Stimulated activated CD4-positive, alpha-beta T cell treated with anti-CD3 and anti-CD28 coated beads, Interleukin-4, amount 100 ng/mL, for 48 hours (primary cell): ENCODE results near the gene TENM3.
"Not testable (repeated sequence)": the region's sequence is repeated elsewhere in the genome, so short reads cannot be mapped to it uniquely, and the experiment has no call there.

ENCODE experiments used
- DNase-seq, 2 donors: peaks; one replicate each; pipeline ENCODE4 v3.0.0-alpha.2; 2020; ENCODE audit warnings: low read depth in 2 of 2

TENM3 gene

DNA sequence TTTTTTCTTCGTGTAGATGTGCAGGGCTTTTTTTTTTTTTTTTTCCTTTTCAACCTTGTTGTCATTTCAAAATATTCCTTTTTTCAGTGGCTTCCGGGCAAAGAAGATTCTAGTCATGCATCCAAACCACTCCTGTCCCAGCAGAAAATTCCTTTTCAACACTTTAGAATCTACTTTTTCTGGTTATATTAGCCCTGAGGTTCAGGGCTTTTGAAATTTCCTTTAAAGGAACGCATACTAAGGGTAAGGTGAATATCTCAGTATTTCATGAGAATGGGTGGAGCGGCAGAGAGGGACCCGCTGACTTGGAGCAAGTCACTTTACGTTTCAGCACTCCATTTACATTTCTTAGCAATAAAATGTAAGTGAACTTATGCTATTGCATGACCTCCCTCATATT is 15.6 kb upstream of the TENM3 start:
- DNase-seq: no peak

DNA sequence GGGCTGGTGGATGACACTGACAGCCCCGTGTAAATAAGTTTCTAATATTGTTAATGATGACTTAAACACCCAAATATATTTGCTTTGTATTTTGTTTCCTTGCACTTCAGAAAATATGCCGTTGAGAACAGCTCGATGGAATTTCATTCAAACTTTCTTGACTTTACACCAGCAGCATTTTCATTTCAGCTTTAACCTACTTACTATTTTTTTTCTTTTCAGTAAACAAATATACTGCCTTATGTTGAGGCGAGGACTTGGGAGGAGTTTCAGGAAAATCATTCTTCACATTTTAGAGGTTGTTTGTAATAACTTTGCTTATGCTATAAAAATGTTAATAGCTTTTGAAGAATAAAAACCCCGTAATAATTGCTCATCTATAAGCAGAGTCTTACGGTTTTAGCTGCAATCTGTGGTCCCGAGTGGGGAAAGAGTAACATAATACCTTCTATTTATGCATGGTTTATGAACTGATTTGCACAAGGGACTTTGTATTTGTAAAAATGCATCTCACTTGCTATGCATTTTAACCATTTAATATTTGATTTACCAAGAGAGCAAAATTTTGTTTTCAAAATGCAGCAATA is 14.1 kb upstream of the TENM3 start:
- DNase-seq: no peak

DNA sequence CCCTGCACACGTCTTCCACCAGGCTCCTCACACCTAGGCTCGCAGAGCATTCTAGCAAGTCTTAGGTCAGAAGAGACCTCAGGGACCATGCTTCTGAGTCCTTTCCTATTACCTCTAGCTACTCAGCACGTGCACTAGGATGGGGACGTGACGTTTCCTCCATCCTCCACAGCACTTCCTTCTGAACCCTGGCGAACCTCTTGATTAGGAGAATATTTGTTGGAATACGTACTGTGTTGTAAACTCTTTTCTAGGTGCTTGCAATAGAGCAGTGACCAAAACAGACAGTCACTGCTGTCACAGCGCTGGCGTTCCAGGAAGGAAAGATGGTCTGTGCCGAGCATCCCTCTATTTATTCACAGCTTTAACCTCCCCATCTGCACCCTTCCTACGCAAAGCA is 12.9 kb upstream of the TENM3 start:
- no peak for DNase-seq

DNA sequence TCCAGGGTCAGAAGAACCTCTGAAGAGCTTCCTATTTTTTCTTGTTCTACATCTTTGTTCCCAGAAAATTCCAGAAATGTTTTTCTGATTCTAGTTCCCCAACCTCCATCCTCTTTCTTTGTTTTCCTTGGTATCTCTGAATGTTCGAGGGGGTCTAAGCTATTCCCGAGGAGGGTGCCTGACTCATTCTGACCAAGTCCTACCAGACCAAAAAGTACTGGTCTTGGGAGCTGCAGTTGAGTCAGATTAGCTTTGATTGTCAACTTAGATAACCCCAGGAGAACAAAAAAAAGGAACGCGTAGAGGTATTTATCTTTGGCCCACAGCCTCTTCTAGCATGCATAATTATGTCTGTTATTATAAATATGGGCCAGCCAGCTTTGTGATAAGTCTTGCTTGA is 12.1 kb upstream of the TENM3 start:
- DNase-seq: no peak

DNA sequence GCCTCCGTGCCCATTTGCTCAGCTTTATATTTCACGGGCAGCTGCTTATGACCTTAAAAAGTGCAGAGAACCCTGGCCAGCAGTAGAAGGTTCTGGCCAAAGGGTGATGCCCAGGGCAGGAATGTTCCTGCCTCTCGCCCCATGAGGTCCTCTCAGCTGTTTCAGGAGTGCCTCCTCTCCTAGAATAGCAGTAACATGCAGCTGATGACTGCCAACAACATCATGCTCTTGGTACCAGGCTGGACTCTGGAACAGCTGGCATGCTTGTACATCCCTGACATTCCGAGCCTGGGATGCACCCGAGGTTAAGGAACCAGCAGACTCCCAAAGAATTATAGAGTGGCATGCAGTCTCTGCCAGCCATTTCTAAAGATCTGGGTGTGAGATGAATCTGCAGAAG is 11.7 kb upstream of the TENM3 start:
- DNase-seq: no peak

DNA sequence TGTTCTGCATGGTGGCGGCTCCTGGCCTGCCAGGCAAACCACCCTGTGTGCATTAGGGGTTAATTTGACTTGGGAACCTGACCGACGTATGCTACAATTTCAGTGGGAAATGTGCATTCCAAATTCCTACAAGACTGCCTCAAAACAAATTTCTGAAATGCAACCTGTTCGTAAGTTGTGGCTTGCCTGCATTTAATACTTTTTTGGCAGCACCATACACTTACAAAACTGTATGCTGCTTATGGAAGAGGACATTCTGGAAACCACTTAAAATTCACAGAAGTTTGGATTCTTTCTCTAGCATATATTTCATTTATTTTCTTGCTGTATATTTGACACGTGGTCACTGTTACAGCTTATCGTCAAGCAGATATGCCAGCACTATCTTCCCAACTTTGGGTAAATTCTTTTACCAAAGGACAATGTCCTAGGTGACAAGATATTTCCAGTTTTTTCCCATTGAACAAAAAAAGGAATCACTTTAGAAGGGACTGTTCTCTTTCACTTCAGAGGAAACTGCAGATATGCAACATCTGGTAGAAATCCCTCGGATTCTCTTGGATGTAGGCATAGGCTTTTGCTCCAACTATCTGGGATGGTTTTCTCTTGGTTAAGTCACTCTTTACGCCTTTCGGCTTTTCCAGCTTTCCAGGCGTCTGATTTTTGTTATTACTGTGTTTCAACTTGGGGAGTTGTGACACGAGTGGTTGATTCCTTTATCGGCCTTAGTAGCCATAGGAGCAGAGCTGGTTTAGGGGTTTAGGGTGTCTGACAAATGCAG is 9.7 kb upstream of the TENM3 start:
- no peak for DNase-seq

DNA sequence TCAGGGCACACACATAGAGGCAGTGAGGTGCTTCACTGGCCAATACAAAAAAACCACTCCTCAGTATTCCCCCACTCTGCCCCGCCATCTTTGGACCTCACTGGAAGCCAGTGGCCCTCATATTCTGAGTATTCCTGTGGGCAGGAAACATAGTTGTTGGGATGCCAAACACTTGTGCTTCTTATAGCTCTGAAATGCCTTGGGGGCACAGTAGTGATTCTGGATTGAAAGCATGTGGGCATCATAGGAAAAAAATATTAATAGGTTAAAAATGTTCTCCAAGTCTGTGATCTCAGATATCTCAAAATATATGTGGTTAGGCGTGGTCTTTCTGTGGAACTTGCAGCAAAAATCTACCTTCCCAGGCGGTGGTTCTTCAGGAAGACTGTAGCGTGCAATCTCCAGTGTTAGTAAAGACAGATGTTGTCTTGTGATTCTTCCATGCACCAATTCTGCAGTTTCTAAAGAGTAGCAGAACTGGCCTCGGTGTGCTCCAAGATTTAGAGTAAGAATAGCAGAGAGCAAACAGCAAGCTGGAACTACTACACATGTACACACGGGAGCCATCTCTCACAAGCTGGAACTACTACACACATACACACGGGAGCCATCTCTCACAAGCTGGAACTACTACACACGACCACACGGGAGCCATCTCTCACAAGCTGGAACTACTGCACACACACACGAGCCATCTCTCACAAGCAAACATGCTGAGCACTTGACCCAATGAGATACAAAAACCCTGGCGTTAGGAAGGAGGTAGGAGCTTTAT is 8.0 kb upstream of the TENM3 start:
- no peak for DNase-seq

DNA sequence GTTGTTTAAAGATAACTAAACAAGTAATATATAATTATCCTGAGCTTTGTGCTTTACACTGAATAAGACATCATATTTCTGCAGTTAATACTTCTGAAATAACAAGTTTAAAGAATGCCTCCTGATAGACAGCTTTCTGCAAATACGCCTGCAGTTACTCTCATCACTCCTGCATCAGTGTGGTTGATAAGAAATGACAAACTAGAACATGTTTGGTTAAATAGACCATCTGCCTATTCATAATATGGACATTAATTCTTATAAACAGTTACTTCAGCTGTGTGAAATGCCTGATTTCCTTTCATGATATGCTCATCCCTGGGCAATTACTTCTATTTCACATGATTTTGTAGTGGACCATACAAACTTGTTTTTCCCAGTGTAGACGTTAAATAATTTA is 7.0 kb upstream of the TENM3 start:
- no peak for DNase-seq

DNA sequence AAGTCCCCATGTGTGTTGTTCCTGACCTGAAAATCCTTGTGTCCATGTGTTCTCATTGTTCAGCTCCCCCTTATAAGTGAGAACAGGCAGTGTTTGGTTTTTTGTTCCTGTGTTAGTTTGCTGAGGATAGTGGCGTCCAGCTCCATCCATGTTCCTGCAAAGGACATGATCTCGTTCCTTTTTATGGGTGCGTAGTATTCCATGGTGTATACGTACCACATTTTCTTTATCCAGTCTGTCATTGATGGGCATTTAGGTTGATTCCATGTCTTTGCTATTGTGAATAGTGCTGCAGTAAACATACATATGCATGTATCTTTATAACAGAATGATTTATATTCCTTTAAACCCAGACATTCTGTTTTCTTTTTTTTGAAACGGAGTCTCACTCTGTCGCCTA is 6.2 kb upstream of the TENM3 start:
- DNase-seq: not testable (repeated sequence)

DNA sequence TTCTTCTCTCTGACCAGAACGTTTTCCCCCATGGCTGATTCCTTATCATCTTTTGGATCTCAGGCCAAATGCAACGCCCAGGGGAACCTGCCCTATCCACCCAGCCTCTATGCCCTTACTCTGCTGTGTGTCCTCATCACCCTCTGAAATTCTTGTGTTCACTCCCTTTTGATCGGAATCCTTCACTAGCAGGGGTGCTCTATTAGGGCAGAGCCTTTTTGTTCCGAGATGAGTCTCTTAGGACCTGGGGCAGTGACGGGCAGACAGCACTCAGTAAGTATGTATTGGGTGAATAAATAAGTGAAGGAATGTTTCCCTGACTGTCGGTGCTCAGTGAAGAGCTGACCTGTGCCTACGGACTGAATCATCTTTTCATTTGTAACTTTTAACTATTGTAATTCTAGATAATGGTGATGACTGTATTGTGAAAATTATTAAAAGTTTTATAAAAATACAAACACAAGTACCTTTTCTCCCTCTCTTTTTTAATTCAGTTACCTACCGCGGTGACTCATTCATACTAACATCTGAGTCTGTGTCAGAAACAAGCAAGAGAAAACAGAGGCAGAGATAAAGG is 4.8 kb upstream of the TENM3 start:
- no peak for DNase-seq

DNA sequence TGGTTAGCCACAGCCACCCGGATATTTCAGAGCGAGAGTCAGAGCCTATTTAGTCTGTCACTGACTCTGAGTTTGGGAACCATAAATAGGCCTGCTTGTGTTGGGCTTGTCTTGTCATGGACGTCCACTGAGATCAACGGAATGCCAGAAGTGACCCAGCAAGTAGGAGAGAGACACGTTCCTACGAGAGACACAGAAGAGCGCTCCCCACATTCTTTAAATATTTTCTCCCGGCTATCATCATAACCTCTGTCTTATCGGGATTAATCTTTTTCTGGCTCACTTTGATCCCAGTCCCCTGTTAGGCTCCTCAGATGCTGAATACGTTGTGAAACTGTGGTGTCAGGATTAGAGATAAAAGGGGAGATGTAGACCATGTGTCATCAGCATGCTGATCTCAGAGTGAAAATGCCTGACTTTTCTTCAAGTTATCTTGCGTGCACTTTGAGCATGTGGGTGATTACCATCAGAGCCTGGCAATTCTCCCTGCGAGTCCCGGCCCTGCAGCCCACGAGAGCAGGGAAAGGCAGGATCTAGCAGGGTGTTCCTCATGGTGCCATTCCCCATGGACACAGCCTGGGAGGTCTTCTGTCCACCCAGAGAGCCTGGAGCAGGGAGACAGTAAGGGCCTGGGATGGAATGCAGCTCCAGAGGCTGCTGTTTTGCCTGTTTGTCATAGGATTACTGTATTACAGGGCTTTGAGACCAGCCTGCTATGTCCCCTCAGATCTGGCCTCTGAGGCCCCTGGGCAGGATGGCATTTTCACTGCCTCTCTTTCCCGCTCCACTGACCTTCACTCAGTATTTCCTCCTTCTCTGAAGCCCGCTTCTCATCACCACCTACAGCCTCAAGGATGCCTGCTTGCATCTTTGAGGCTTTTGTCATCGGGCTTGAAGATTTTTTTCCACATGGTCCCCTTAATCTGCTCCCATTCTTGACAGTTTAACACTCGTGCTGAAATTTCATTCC is 2.8 kb upstream of the TENM3 start:
- no peak for DNase-seq

DNA sequence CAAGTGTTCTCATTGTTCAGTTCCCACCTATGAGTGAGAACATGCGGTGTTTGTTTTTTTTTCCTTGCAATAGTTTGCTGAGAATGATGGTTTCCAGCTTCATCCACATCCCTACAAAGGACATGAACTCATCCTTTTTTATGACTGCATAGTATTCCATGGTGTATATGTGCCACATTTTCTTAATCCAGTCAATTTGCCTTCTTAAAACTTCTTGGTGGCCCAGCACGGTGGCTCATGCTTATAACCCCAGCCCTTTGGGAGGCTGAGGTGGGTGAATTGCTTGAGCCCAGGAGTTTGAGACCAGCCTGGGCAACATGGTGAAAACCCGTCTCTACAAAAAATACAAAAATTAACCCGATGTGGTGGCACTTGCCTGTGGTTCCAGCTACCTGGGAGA is 942 bp upstream of the TENM3 start:
- DNase-seq: not testable (repeated sequence)

DNA sequence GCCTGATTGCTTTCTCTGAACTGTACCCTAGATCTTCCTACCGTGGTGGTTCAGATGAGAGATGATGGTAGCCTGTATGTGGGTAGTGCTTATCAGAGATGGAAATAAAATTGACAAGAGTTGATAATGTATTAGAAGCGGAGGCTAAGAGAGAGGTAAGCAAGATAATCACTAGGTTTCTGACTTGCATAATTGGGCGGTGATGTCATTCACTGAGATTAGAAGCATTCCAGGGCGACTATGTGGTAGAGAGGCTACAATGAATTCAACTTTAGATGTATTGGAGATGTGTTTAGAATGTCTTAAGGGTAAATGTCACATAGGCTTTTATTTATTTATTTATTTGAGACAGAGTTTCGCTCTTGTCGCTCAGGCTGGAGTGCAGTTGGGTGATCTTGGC is 415 bp upstream of the TENM3 start:
- no peak for DNase-seq

DNA sequence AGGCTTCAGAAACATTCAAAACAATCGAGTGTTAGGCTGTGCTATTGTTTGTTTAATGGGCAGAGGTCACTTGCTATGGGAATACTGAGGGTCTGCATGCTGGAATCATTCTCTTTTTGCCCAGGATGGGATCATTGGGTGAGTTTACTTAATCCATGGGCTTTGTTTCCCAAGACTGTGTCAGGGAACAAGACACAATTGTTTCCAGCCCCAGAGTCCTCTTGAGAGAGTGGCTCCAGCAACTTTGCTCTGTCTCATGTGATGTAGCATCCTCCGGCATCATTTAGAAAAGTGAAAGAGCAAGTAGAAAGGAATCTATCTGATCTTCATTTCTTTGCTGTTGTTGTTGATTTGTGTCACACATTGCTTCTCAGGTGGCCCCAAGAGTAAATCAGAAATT is 1.8 kb downstream of the TENM3 start:
- DNase-seq: no peak

DNA sequence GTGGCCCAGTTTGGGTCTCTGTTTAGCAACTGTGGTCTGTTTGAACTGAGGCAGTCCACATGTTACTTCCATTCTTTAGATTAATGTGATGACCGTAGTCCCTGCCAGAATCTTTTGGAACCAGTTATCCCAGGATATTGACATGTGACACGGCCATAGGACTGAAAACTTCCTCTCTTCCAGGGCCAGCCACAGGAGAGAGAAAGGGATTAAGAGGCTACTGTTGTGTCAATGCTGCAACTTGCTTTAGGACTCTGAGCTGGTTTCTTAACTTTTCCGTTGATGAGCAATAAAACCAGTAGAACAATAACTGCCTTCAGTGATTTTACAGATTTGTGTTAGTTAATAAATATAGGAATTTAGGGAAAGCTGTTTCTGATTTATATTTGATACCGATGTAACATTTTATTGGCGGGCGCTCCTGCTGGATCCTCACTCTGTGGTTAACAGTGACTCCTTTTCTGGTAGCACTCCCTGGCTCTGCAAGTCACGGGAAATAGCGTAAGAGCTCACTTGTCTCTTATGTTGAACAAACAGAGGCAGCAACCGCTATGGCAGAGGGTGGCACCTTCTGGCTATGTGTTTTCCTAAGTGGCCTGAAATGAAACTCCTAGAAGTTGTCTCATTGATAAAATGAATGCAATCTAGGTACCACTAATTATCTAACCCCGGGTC is 2.5 kb downstream of the TENM3 start:
- no peak for DNase-seq

DNA sequence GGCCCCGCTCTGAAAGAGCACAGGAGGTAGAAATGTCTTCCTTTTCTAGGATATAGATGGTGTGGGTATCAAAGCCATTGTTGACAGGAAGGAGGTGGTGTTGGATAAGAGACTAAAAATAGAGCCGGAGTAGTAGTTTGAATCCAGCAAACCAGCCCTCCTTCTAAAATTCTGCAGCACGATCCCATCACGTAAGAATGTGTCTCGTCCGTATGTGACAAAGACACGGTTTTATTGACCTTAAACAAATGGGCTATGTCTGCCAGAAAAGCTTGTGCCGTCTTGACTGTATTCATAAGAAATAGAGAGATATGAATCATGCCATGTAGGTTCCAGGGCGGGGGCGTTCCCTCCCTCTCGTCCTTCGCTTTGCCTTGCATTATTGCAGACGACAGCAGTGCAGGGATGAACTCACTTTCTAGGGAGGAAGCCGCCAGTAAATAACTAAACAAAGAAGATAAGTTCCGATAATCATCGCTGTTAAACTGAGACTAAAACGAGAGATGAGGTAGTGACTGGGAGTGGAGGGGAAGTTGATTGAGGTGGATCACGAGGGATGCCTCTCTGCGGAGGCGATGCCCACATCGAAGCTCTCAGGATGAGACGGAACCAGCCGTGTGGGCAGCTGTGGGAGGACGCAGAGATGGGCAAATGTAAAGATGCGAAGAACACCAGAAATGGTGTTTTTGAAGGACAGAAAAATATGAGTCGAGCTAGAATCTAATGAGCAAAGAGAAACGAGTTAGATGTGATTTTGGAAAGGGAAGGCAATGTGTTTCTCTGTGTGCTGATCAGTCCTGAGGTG is 3.4 kb downstream of the TENM3 start:
- no peak for DNase-seq

DNA sequence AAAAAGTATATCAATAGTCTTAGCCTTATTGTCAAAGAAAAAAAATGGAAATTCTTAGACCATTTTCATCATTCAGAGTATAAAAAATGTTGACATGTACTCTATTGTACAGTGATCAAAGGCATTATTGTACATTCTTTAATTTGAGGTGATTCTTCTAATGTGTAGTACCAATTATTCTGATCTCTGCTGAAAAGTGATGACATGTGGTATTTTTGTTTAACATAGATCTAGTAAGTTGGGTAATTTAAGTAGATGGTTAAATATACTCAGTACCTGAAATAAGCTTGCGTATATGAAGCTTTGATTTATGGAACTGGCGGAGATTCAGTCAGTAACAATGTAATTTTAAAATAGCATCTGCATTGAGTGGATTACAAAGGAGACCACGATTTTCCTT is 5.1 kb downstream of the TENM3 start:
- DNase-seq: no peak

DNA sequence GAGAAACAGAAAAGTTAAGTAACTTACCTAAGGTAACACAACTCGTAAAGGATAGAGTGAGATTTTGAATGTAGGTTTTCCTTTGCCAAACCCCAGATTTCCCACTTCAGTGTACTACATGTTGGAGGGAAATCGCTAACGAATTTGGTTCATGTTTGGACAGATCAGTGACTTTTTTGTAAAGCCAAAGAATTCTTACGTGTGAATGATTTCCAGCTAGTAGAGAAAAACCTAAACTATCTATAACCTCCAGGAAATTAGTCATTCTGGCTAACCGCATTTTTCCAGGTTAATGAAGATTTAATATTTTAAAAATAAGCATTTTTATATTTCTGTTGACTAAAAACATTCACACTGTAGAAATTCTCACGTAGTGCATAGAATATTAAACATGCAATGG is 7.2 kb downstream of the TENM3 start:
- no peak for DNase-seq

DNA sequence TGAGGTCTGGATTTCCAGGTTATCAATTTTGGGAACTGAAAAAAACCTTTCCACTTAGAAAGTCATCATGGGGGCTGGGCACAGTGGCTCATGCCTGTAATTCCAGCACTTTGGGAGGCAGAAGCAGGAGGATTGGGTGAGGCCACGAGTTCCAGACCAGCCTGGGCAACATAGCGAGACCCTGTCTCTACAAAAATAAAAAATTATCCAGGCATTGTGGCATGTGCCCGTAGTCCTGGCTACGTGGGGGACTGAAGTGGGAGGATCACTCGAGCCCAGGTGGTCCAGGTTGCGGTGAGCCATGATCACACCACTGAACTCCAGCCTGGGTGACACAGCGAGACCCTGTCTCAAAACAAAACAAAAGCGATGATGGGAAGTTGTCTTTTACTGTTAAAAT is 7.9 kb downstream of the TENM3 start:
- DNase-seq: no peak

DNA sequence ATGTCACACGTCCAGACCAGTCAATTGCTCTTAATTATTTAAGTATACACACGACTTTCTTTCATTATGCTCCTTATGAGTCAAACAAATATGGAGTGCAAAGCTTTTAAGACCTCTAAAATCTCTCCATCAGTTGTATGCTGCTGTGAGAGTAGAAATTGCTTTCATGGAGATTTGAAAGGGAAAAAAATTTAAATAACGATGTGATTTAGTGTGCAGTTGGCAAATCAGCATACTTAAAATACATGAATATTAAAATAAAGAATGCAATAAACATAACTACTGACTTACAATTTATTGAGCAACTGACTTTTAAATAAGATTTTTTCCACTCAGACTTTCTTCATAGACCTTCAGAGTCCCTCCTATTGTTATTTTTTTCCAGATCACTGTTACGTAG is 9.0 kb downstream of the TENM3 start:
- DNase-seq: no peak
